ENCODE results near the gene GPC1. TPM values are rescaled to one million over a fixed set of nuclear protein-coding genes. Genes with fewer than 3 reads are reported as not detected.

Gene GPC1
- total and polyA plus RNA-seq, 10 of the 15 experiments (the other 5 are each of a cell fraction or from before 2014, with no cell fraction given): 0.06 to 0.77 (median 0.23) TPM; not detected in 3

DNA sequence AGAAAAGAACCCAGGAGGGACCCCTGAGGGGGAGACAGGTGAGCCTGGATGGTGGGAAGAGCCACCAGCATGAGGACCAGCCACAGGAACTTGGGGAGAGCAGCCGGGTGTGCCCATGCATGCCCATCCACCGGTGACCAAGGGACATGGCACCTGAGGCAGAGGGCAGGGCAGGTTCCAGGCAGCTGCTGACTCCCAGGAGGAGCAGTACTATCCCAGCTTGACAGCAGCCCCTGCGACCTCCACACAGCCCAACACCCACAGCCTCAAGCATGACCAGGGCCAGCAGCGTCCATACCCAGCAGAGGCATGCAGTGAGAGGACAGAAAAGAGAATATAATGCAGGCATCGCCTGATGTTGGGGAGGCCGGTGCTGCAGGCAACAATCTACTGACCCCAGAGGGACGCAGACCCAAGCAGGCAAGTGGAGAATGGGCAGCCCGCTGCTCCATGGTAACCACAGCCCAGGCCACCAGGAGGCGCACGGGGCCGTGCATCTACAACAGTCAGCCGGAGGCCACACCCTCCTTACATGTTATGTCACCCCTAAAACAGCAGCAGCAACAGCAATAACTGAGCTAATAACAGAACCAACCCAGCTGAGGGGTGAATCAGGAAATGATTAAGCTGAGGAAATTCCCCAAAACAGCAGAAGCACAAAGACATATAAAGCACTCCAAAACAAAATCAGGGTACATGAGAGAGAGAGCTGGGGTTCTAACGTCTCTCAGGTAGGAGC is 78.3 kb downstream of the GPC1 start (continued):
- TF ChIP-seq, protein P1, sequence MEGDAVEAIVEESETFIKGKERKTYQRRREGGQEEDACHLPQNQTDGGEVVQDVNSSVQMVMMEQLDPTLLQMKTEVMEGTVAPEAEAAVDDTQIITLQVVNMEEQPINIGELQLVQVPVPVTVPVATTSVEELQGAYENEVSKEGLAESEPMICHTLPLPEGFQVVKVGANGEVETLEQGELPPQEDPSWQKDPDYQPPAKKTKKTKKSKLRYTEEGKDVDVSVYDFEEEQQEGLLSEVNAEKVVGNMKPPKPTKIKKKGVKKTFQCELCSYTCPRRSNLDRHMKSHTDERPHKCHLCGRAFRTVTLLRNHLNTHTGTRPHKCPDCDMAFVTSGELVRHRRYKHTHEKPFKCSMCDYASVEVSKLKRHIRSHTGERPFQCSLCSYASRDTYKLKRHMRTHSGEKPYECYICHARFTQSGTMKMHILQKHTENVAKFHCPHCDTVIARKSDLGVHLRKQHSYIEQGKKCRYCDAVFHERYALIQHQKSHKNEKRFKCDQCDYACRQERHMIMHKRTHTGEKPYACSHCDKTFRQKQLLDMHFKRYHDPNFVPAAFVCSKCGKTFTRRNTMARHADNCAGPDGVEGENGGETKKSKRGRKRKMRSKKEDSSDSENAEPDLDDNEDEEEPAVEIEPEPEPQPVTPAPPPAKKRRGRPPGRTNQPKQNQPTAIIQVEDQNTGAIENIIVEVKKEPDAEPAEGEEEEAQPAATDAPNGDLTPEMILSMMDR (IDR thresholded peaks at IDR 0.05 in 2 of 3, conservative IDR thresholded peaks at IDR 0.05 in 1 of 3; ENCODE audit: control insufficient read depth in 2 of 3, extremely low read depth in 1 of 3, insufficient read depth in 1 of 3, low read depth in 3 of 3, low read length in 3 of 3): peak; percentile 97 to 99 (median 98)
- TF ChIP-seq EZH2 (IDR thresholded peaks at IDR 0.05; ENCODE audit: borderline replicate concordance, control insufficient read depth, low read depth, low read length) (no peak), CBFB (IDR thresholded peaks at IDR 0.05; ENCODE audit: low read depth) (peak; percentile 68; the same call in 1 of the 2 replicates), RUNX3 (IDR thresholded peaks at IDR 0.05; ENCODE audit: low read length) (peak; percentile 92), RB1 (IDR thresholded peaks at IDR 0.05; ENCODE audit: borderline replicate concordance) (no peak; the same call in 1 of the 2 replicates), FOXM1 (IDR thresholded peaks at IDR 0.05; ENCODE audit: low read depth, low read length) (0 out of 2 replicates have a peak, but pooled peaks have one; percentile 37), RAD21 (IDR thresholded peaks at IDR 0.05; ENCODE audit: insufficient read depth, low read depth, low read length) (peak; percentile 90), RELA (IDR thresholded peaks at IDR 0.05; ENCODE audit: borderline replicate concordance, partially characterized antibody) (peak; percentile 65), SMC3 (IDR thresholded peaks at IDR 0.05; ENCODE audit: borderline replicate concordance, low read length) (peak; percentile 98), NBN (IDR thresholded peaks at IDR 0.05) (peak; percentile 61; the same call in 1 of the 2 replicates), MTA2 (IDR thresholded peaks at IDR 0.05; ENCODE audit: low read depth) (0 out of 2 replicates have a peak, but pooled peaks have one; percentile 20), BHLHE40 (IDR thresholded peaks at IDR 0.05; ENCODE audit: borderline replicate concordance in 1 of 2, low read depth in 2 of 2, low read length in 1 of 2) (peak; percentile 30 to 33; a peak in 2 of 4 replicates), RFX5 (IDR thresholded peaks at IDR 0.05; ENCODE audit: low read depth, low read length) (no peak)
